GM23248 (cell line): ENCODE measurements around the gene EMC1. TPM values are rescaled to one million over a fixed set of nuclear protein-coding genes. Genes with fewer than 3 reads are reported as not detected.

Experiments used
- DNase-seq: peaks from one replicate; pipeline ENCODE4 v3.0.0-alpha.2; 2015
- H2AFZ ChIP-seq: fragments of 200-600 bp; sonication (generic); 2 replicates; pipeline ENCODE4 v1.6.1; 2016; ENCODE audit warnings: antibody characterized with exemption
- H3F3A ChIP-seq: fragments of 200-600 bp; sonication (generic); 2 replicates; pipeline ENCODE4 v1.6.1; 2016; ENCODE audit warnings: mild to moderate bottlenecking, antibody characterized with exemption, mixed run types; ENCODE audit not compliant: insufficient read depth
- H3K27ac ChIP-seq: fragments of 200-600 bp; sonication (generic); 2 replicates; pipeline ENCODE4 v1.5.1; 2016; ENCODE audit warnings: mild to moderate bottlenecking
- H3K27me3 ChIP-seq: fragments of 200-600 bp; sonication (generic); replicated peaks from 2 replicates; pipeline ENCODE4 v1.6.1; 2016; ENCODE audit warnings: mild to moderate bottlenecking; ENCODE audit not compliant: insufficient read depth
- H3K36me3 ChIP-seq: fragments of 200-600 bp; sonication (generic); 2 replicates; pipeline ENCODE4 v1.6.1; 2016; ENCODE audit warnings: low read depth, mild to moderate bottlenecking
- H3K4me1 ChIP-seq: fragments of 200-600 bp; sonication (generic); 2 replicates; pipeline ENCODE4 v1.6.1; 2016; ENCODE audit warnings: mild to moderate bottlenecking; ENCODE audit not compliant: insufficient read depth
- H3K4me2 ChIP-seq: fragments of 200-600 bp; sonication (generic); one replicate; pipeline ENCODE4 v1.6.1; 2016; ENCODE audit warnings: mild to moderate bottlenecking; ENCODE audit not compliant: unreplicated experiment
- H3K4me3 ChIP-seq: fragments of 200-600 bp; sonication (generic); 2 replicates; pipeline ENCODE4 v1.5.1; 2016; ENCODE audit warnings: mild to moderate bottlenecking
- H3K79me2 ChIP-seq: fragments of 200-600 bp; sonication (generic); 2 replicates; pipeline ENCODE4 v1.6.1; 2016; ENCODE audit warnings: mild to moderate bottlenecking; ENCODE audit not compliant: insufficient read depth
- H3K9ac ChIP-seq: fragments of 200-600 bp; sonication (generic); 2 replicates; pipeline ENCODE4 v1.6.1; 2016; ENCODE audit warnings: mild to moderate bottlenecking
- H3K9me2 ChIP-seq: fragments of 200-600 bp; sonication (generic); 2 replicates; pipeline ENCODE4 v1.6.1; 2016; ENCODE audit warnings: mixed run types, mild to moderate bottlenecking, moderate library complexity; ENCODE audit not compliant: insufficient read depth
- H3K9me3 ChIP-seq: fragments of 200-600 bp; sonication (generic); one replicate; pipeline ENCODE4 v1.6.1; 2017; ENCODE audit warnings: low read depth
- H4K20me1 ChIP-seq: fragments of 200-600 bp; sonication (generic); 2 replicates; pipeline ENCODE4 v1.6.0; 2016; ENCODE audit not compliant: insufficient read depth
- EZH2 ChIP-seq: fragments of 200-600 bp; sonication (generic); IDR thresholded peaks from 2 replicates; pipeline ENCODE4 v1.6.1; 2018; ENCODE audit warnings: antibody characterized with exemption, mild to moderate bottlenecking; ENCODE audit not compliant: insufficient read depth, poor library complexity, severe bottlenecking
- EZH2phosphoT487 ChIP-seq: fragments of 200-600 bp; sonication (generic); IDR thresholded peaks from 2 replicates; pipeline ENCODE4 v1.6.1; 2018; ENCODE audit warnings: antibody characterized with exemption, moderate library complexity, mild to moderate bottlenecking, low read depth; ENCODE audit not compliant: insufficient read depth
- WGBS, 2 experiments: methylation state at CpG; one replicate each; pipeline ENCODE4 v1.1.6; 2015 to 2017; ENCODE audit warnings: low lambda C conversion rate in 2 of 2, low coverage in 1 of 2; ENCODE audit errors: missing lambda C conversion rate in 2 of 2; 5-methylcytosine and 5-hydroxymethylcytosine counted together
- in situ Hi-C: fragments of 300-500 bp; cut with MboI; formaldehyde crosslinking; loops from 2 replicates; pipeline ENCODE4 v1.15.0; 2020
- polyA plus RNA-seq: library from polyadenylated mRNA; unstranded; fragments of >200 nt; fragmentation: Nextera tagmentation; extraction: Ambion mirVana; gene quantifications from 2 replicates; pipeline ENCODE4 v1.2.1, GENCODE V29; 2016
- total RNA-seq: library from RNA; depleted of rRNA; stranded (reverse); fragments of >200 nt; shearing (Covaris generic); gene quantifications from 2 replicates; pipeline ENCODE4 v1.2.3, GENCODE V29; 2014

Gene EMC1
- total and polyA plus RNA-seq, 2 experiments from 2014 or later = 54.5 to 69.4 TPM

DNA sequence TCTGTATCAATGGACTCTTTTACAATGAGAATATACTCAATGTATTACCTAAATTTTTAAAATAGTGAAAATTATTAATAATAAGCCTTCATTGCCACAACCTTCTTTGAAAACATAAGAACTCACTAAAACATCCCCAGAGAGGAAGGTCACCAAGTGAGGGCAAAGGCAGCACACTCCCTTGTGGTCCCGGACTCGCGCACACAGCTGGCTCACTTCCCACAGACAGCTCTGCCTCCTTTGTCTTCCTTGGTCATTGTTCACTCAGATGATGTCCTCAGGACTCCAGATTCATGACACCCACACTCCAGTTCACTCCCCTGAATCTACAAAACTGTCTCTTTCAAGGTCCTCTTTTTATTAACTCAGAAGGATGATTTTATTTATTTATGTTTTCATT is 22.1 kb downstream of the EMC1 start:
- Histone ChIP-seq H3K4me3 (no peak overlapping the region), H3K4me2 (no peak overlapping the region), H3K79me2 (peaks cover 12% of the 10 kb centered on the region), H3K9me3 (no peaks in the 10 kb centered on the region), H2AFZ (no peak overlapping the region), H3K27me3 (no peaks in the 10 kb centered on the region), H4K20me1 (no peaks in the 10 kb centered on the region), H3K9ac (no peak overlapping the region), H3F3A (peaks cover 7% of the 10 kb centered on the region; the same call in 1 of the 2 replicates), H3K36me3 (peaks cover 34% of the 10 kb centered on the region), H3K27ac (no peak overlapping the region), H3K9me2 (no peaks in the 10 kb centered on the region), H3K4me1 (no peaks in the 10 kb centered on the region)
- in situ Hi-C loops = no loop called here
- TF ChIP-seq EZH2phosphoT487 (no peak), EZH2 (no peak)
- DNase-seq = no peak
- WGBS, 2 experiments = 82 to 90% methylated on average over 3 of the region's 3 CpGs

GRCh38 chr1:19222979-19223824 is 28.1 kb downstream of the EMC1 start:
- Histone ChIP-seq H3K4me2 (no peak overlapping the region), H3K27me3 (no peaks in the 10 kb centered on the region), H3K4me1 (no peaks in the 10 kb centered on the region), H3K36me3 (peaks cover 50% of the 10 kb centered on the region), H2AFZ (no peak overlapping the region), H3K9me2 (no peaks in the 10 kb centered on the region), H3K9me3 (no peaks in the 10 kb centered on the region), H4K20me1 (no peaks in the 10 kb centered on the region), H3K27ac (no peak overlapping the region), H3K79me2 (peaks cover 25% of the 10 kb centered on the region), H3F3A (peaks cover 7% of the 10 kb centered on the region; the same call in 1 of the 2 replicates), H3K9ac (no peak overlapping the region), H3K4me3 (no peak overlapping the region)
- peak; percentile 45 for DNase-seq
- in situ Hi-C loops = no loop called here
- TF ChIP-seq EZH2 = no peak
- WGBS, 2 experiments = 93 to 96% methylated on average over 15 of the region's 15 CpGs

DNA sequence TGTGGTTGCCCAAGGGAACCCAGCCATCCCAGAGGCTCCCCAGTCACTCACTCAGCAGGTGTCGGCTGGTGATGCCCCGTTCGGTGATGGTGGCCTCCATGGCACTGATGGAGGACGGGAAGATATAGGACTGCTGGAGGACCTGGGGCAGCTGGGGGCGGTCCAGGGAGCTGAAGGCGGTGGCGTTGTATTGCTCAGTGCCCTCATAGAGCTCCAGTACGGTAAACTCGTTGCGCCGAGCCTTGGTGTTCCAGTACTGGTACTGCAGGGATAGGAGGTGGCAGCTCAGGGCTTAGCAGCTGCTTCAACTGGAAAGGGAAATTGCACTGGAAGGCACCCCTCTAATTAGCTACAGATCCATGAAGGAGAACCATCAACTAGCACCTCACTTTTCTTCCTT is 28.8 kb downstream of the EMC1 start:
- no peaks in the 10 kb centered on the region for H3K4me1 ChIP-seq
- no peak overlapping the region for H3K4me3 ChIP-seq
- peaks cover 57% of the 10 kb centered on the region for H3K36me3 ChIP-seq

DNA sequence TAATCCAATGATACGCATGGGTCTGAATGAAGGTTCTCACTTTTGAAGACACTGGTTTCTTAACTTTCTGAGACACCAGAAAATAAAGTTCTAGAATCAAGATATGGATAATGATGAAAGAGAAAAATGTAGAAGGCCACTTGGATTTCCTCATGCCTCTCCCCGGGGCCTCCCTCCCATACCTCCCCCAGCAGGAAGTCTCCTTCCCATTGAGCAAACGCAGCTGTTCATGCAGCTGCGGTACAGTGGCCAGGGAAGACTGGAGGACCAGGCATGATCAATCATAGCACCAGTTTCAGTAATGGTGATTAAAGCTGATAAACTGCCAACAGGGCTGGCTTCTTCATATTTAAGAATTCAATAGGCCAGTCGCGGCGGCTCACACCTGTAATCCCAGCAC is 30.3 kb downstream of the EMC1 start:
- DNase-seq = no peak
- no peak overlapping the region for H3K4me3 ChIP-seq
- H3K4me2 ChIP-seq = no peak overlapping the region
- in situ Hi-C loops = no loop called here
- no peaks in the 10 kb centered on the region for H3K27me3 ChIP-seq
- H3K36me3 ChIP-seq = peaks cover 55% of the 10 kb centered on the region
- no peak overlapping the region for H2AFZ ChIP-seq
- no peaks in the 10 kb centered on the region for H3K9me3 ChIP-seq
- WGBS, 2 experiments = 91 to 93% methylated on average over 7 of the region's 7 CpGs
- peaks cover 27% of the 10 kb centered on the region for H3K79me2 ChIP-seq
- H3K4me1 ChIP-seq = no peaks in the 10 kb centered on the region
- H3K9me2 ChIP-seq = no peaks in the 10 kb centered on the region
- no peak for TF ChIP-seq EZH2phosphoT487
- TF ChIP-seq EZH2 = no peak
- no peak overlapping the region for H3K27ac ChIP-seq
- no peak overlapping the region for H3K9ac ChIP-seq
- H4K20me1 ChIP-seq = no peaks in the 10 kb centered on the region
- H3F3A ChIP-seq = peaks cover 15% of the 10 kb centered on the region; the same call in 1 of the 2 replicates

More for the DNA sequence above, 28.8 kb downstream of the EMC1 start:
- Histone ChIP-seq H3K27ac (no peak overlapping the region), H3K9ac (no peak overlapping the region), H3K79me2 (peaks cover 22% of the 10 kb centered on the region), H2AFZ (no peak overlapping the region), H3K9me3 (no peaks in the 10 kb centered on the region), H3K4me2 (no peak overlapping the region), H3K27me3 (no peaks in the 10 kb centered on the region), H3F3A (peaks cover 13% of the 10 kb centered on the region; the same call in 1 of the 2 replicates), H4K20me1 (no peaks in the 10 kb centered on the region), H3K9me2 (no peaks in the 10 kb centered on the region)
- WGBS, 2 experiments = 94 to 98% methylated on average over 11 of the region's 11 CpGs
- DNase-seq = no peak
- in situ Hi-C loops = no loop called here
- TF ChIP-seq EZH2phosphoT487 = no peak
